Neural cell (in vitro differentiated cells): ENCODE measurements around the gene NEK6. TPM values are rescaled to one million over a fixed set of nuclear protein-coding genes. Genes with fewer than 3 reads are reported as not detected.

Experiments
- H2AFZ ChIP-seq: fragments of 200-600, 300-800 bp; sonication (generic), shearing (Covaris generic); 2 replicates; pipeline ENCODE4 v1.6.0; 2014; ENCODE audit warnings: low read depth, mild to moderate bottlenecking, antibody characterized with exemption, low read length, moderate library complexity
- H3F3A ChIP-seq: fragments of 200-600 bp; shearing (Covaris generic); 2 replicates; pipeline ENCODE4 v1.6.1; 2016; ENCODE audit warnings: mild to moderate bottlenecking, moderate library complexity, mixed read lengths, antibody characterized with exemption, low read length; ENCODE audit not compliant: insufficient read depth, poor library complexity, severe bottlenecking
- H3K27ac ChIP-seq: fragments of 200-600, 300-800 bp; sonication (generic), shearing (Covaris generic); 2 replicates; pipeline ENCODE4 v1.5.1; 2014; ENCODE audit warnings: mild to moderate bottlenecking, low read length, moderate library complexity
- H3K27me3 ChIP-seq: fragments of 300-800, 200-600 bp; sonication (generic), shearing (Covaris generic); 2 replicates; pipeline ENCODE4 v1.6.0; 2014; ENCODE audit warnings: mild to moderate bottlenecking, low read depth, low read length, moderate library complexity; ENCODE audit not compliant: insufficient read depth
- H3K36me3 ChIP-seq: fragments of 300-800, 200-600 bp; sonication (generic), shearing (Covaris generic); 2 replicates; pipeline ENCODE4 v1.5.1; 2014; ENCODE audit warnings: mild to moderate bottlenecking, antibody characterized with exemption, low read length, moderate library complexity; ENCODE audit not compliant: insufficient read depth
- H3K4me2 ChIP-seq: fragments of 300-800, 200-600 bp; sonication (generic), shearing (Covaris generic); 2 replicates; pipeline ENCODE4 v1.6.0; 2014; ENCODE audit warnings: mild to moderate bottlenecking, low read length
- H3K4me3 ChIP-seq: fragments of 300-800, 200-600 bp; sonication (generic), shearing (Covaris generic); 2 replicates; pipeline ENCODE4 v1.5.1; 2014; ENCODE audit warnings: mild to moderate bottlenecking, low read length, moderate library complexity
- H3K79me2 ChIP-seq: fragments of 200-600 bp; shearing (Covaris generic); replicated peaks from 2 replicates; pipeline ENCODE4 v1.6.0; 2014; ENCODE audit warnings: mild to moderate bottlenecking, low read length, moderate library complexity; ENCODE audit not compliant: insufficient read depth
- H3K9ac ChIP-seq: fragments of 300-800, 200-600 bp; sonication (generic), shearing (Covaris generic); 2 replicates; pipeline ENCODE4 v1.6.1; 2016; ENCODE audit warnings: mild to moderate bottlenecking, low read length, mixed read lengths
- H3K9me2 ChIP-seq: fragments of 200-600 bp; shearing (Covaris generic); 2 replicates; pipeline ENCODE4 v1.6.1; 2016; ENCODE audit warnings: mild to moderate bottlenecking, low read length, mixed read lengths; ENCODE audit not compliant: insufficient read depth
- H3K9me3 ChIP-seq: fragments of 200-600, 300-800 bp; sonication (generic), shearing (Covaris generic); 2 replicates; pipeline ENCODE4 v1.6.1; 2016; ENCODE audit warnings: mild to moderate bottlenecking, mixed run types, low read length, moderate library complexity, mixed read lengths
- H4K20me1 ChIP-seq: fragments of 200-600 bp; shearing (Covaris generic); 2 replicates; pipeline ENCODE4 v1.6.1; 2016; ENCODE audit warnings: mild to moderate bottlenecking, mixed run types; ENCODE audit not compliant: insufficient read depth
- CTCF ChIP-seq: fragments of 450-650 bp; IDR thresholded peaks from 2 replicates; pipeline ENCODE4 v1.5.1; 2014; ENCODE audit warnings: antibody characterized with exemption, mild to moderate bottlenecking, moderate library complexity; ENCODE audit not compliant: poor library complexity, severe bottlenecking
- EP300 ChIP-seq: fragments of 450-650 bp; conservative IDR thresholded peaks from 2 replicates; pipeline ENCODE4 v1.6.1; 2014; ENCODE audit warnings: antibody characterized with exemption, mild to moderate bottlenecking, moderate library complexity; ENCODE audit not compliant: poor library complexity, severe bottlenecking
- EZH2 ChIP-seq: fragments of 200-600, 300-800 bp; shearing (Covaris generic), sonication (generic); IDR thresholded peaks from 2 replicates; pipeline ENCODE4 v1.6.1; 2014; ENCODE audit warnings: antibody characterized with exemption, low read length, borderline replicate concordance, mild to moderate bottlenecking; ENCODE audit not compliant: insufficient read depth, poor library complexity, severe bottlenecking
- MXI1 ChIP-seq: fragments of 450-650 bp; conservative IDR thresholded peaks from 2 replicates; pipeline ENCODE4 v1.6.1; 2014; ENCODE audit warnings: antibody characterized with exemption, mild to moderate bottlenecking; ENCODE audit not compliant: poor library complexity, severe bottlenecking
- POLR2AphosphoS5 ChIP-seq: IDR thresholded peaks from 2 replicates; pipeline ENCODE4 v1.6.1; 2012
- RAD21 ChIP-seq: fragments of 450-650 bp; conservative IDR thresholded peaks from 2 replicates; pipeline ENCODE4 v1.6.1; 2014; ENCODE audit warnings: antibody characterized with exemption, mild to moderate bottlenecking, moderate library complexity
- REST ChIP-seq: IDR thresholded peaks from 2 replicates; pipeline ENCODE4 v1.6.1; 2012; ENCODE audit warnings: borderline replicate concordance
- SMC3 ChIP-seq: fragments of 450-650 bp; conservative IDR thresholded peaks from 2 replicates; pipeline ENCODE4 v1.6.1; 2014; ENCODE audit warnings: antibody characterized with exemption, mild to moderate bottlenecking, moderate library complexity; ENCODE audit not compliant: poor library complexity
- TAF1 ChIP-seq: IDR thresholded peaks from 2 replicates; pipeline ENCODE4 v1.6.1; 2012; ENCODE audit warnings: low read depth
- polyA plus RNA-seq: library from polyadenylated mRNA; depleted of rRNA; stranded (reverse); fragments of >200 nt; gene quantifications from 2 replicates; pipeline ENCODE4 v1.2.3, GENCODE V29; 2014

NEK6 gene
- polyA plus RNA-seq, 1 donor from 2014 or later: 4.6 TPM

GRCh38 chr9:124266826-124267201, 9.1 kb downstream of the NEK6 start:
- peaks cover 36% of the 10 kb centered on the region for H3K79me2 ChIP-seq
- no peaks in the 10 kb centered on the region for H4K20me1 ChIP-seq

GRCh38 chr9:124267271-124267807, 9.6 kb downstream of the NEK6 start:
- no peak overlapping the region for H3K9ac ChIP-seq
- peaks cover 38% of the 10 kb centered on the region for H3K79me2 ChIP-seq
- H3F3A ChIP-seq: no peaks in the 10 kb centered on the region

More at GRCh38 chr9:124266826-124267201, 9.1 kb downstream of the NEK6 start:
- H3K4me2 ChIP-seq: no peak overlapping the region
- no peaks in the 10 kb centered on the region for H3K27me3 ChIP-seq
- no peaks in the 10 kb centered on the region for H3F3A ChIP-seq
- H3K9me3 ChIP-seq: no peaks in the 10 kb centered on the region
- no peaks in the 10 kb centered on the region for H3K9me2 ChIP-seq
- no peaks in the 10 kb centered on the region for H3K36me3 ChIP-seq
- H3K4me3 ChIP-seq: no peak overlapping the region
- H3K27ac ChIP-seq: no peak overlapping the region
- H3K9ac ChIP-seq: no peak overlapping the region
- H2AFZ ChIP-seq: no peak overlapping the region
- no peak for TF ChIP-seq EP300
- TF ChIP-seq TAF1: no peak
- no peak for TF ChIP-seq EZH2

More at GRCh38 chr9:124267271-124267807, 9.6 kb downstream of the NEK6 start:
- no peaks in the 10 kb centered on the region for H4K20me1 ChIP-seq
- H3K9me3 ChIP-seq: no peaks in the 10 kb centered on the region
- H3K4me2 ChIP-seq: no peak overlapping the region
- no peaks in the 10 kb centered on the region for H3K27me3 ChIP-seq
- H3K36me3 ChIP-seq: no peaks in the 10 kb centered on the region
- H2AFZ ChIP-seq: no peak overlapping the region
- H3K9me2 ChIP-seq: no peaks in the 10 kb centered on the region
- TF ChIP-seq EZH2 (no peak), RAD21 (no peak), TAF1 (no peak), REST (no peak), CTCF (no peak), POLR2AphosphoS5 (no peak), EP300 (no peak), MXI1 (no peak), SMC3 (no peak)
- H3K4me3 ChIP-seq: no peak overlapping the region
- no peak overlapping the region for H3K27ac ChIP-seq
